Cerebellar nuclear complex (tissue), 1 donor: ENCODE results near the gene FBXO11.

ENCODE experiments used
- DNase-seq, 2 experiments: peaks; one replicate each; lab custom pipeline; 2025; lab: John Stamatoyannopoulos, UW

The FBXO11 gene

DNA sequence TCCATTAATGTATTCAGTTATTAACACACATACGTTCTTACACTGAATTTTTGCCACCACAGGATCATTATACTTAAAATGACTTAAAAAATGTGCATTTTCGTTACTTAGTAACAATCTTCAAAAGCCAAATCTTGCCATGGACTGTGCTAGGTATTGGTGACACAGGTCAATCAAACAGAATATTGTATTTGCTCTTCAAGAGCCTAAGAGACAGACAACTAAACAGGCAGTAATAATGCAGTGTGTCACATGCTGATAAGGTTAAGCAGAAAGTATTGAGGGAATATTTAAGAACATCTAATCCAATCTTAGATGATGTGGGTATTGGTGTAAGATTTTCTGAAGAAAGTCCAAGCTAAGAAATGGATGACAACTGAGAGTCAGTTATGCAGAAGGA is 56.9 kb downstream of the FBXO11 start:
- DNase-seq: no peak

DNA sequence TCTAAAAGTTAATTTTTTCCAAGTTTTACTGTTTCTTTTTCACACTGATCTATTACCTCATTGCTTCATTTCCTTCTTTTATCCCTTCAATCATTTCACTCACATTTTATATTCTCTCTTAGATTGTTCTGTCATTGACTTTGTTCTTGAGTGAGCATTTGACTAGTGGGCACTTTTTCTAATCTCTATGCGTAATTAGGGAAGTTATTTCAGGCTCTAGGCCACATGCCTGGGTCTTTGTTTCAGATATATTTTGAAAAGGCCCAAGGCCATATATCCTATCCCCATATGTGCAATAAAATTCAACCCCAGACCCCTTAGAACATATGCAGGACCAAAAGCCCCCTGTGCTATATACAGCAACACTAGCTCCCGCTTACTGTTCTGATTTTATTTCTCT is 62.1 kb downstream of the FBXO11 start:
- DNase-seq: no peak

DNA sequence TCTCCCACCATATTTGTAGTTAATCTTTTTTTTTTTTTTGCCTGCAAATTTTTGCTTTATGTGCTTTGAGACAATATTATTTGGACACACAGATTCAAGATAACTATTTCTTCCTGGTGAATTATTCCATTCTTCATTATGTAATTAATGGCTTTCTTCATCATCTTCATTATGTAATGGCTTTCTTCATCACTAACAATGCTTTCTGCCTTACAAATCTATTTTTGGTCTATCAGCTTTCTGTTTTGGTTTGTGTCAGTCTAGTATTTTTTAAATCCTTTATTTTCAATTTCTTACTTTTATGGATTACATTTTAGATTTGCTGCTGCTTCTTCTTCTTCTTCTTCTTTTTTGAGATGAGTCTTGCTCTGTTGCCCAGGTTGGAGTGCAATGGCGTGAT is 62.9 kb downstream of the FBXO11 start:
- DNase-seq: no peak

DNA sequence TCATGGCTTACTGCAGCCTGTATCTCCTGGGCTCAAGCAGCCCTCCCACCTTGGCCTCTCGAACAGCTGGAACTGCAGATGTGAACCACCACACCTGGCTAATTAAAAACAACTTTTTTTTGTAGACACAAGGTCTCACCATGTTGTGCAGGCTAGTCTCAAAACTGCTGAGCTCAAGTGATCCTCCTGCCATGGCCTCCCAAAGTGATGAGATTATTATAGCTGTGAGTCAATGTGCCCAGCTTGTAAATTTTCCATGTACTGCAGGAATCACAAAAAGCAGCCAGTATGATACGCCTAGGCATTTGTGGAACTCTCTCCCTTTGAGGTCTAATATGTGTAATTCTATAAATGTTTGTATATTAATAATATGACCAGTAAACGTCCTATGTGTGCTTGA is 63.5 kb downstream of the FBXO11 start:
- no peak for DNase-seq

DNA sequence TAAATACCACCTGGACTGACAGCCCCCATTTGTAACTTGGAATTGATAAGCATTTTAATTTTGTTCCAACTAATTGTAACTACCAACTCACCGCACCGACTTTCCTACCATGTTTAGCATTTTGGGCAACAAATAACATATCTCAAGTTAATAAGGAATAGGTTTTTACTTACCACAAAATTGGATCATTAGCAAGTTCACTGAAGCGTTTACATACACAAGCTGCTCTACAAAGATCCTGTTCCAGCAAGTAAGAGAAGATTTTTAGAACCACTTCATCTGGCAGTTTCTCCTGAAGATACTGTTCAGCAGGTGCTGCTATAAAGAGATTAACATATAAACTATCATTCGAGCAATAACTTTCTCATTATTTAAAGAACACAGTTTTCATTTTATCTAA is 67.6 kb downstream of the FBXO11 start:
- no peak for DNase-seq

DNA sequence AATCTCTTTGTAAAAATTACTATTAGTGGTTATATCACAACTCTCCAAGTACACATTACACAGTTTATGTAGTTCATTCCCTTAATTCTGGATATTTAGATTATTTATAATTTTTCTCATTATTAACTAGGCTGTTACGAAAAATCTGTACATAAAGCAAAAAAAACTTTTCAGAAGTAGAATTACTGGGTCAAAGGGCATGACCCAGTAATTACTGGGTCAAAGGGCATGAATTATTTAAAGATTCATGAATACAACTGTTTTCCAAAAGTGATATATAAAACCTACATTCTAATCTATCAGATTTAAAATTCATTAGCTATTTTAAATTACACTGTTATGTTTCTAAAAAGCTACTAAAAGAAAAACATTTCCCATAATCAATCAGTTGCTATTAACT is 68.0 kb downstream of the FBXO11 start:
- no peak for DNase-seq

DNA sequence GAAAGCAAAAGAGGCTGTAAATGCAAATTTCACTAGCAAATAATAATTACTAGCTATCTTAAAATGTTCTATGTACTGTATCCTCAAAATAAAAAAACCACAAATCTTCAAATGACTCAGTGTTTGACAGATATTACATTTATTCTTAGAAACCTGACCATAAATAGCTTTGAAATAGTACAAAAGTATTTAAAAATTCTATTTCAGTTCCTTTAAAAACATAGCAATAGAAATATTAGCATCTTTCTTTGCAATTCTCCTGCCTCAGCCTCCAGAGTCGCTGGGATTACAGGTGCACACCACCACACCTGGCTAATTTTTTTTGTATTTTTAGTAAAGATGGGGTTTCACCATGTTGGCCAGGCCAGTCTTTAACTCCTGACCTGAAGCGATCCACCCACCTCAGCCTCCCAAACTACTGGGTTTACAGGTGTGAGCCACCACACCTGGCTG is 72.8 kb downstream of the FBXO11 start:
- no peak for DNase-seq

DNA sequence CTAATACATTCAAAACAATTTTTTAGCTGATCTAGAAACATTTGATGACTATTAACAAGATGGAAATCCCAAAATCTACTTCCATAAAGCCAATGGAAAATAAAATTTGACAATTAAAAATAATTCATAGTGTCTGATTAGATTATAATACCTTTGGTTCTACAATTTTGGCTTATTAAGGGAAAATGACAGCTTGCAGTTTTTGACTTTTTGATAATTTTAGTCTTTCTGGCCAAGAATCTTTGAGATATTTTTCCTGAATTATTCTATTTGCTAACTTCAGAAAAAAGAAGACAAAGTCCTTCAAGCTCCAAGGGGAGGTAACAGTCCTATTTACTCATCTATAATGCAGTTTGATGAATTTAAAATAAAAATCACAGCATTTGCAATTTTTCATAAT is 83.8 kb downstream of the FBXO11 start:
- DNase-seq: no peak

DNA sequence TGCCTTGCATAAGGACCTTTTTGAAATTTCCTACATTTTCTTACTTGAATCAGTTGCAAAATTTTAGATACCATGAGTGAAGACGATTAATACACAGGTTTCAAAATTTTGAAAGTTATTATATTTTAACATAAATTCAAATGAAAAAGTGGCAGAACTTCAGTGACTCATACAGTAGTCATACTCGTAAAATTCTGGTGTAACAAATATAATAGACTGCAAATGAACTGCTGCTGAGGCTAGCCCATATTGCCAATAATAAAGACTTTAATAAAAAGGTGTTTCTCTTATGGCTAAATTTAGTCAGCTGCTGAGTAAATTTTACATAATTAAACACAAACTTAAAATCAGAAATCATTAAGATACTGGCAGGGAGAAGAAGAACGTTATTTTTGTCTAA is 86.5 kb downstream of the FBXO11 start:
- DNase-seq: no peak

DNA sequence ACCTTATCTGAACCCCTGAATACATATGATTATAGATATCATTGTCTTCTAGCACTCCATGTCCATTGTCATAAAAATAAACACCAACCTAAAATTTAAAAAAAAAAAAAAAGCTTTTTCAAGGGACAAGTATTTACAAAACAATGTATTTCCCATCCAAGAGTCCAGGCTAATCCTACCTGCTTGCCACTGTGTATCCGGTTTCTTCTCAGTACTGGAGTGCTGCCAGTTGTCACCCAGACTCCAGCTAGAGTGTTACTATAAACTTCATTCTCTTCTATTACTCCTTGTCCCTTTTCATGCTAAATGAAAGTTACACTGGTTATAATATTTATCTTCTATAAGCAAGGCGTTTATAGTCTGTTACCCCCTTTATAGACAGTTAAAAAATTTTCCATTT is 87.5 kb downstream of the FBXO11 start:
- DNase-seq: no peak

DNA sequence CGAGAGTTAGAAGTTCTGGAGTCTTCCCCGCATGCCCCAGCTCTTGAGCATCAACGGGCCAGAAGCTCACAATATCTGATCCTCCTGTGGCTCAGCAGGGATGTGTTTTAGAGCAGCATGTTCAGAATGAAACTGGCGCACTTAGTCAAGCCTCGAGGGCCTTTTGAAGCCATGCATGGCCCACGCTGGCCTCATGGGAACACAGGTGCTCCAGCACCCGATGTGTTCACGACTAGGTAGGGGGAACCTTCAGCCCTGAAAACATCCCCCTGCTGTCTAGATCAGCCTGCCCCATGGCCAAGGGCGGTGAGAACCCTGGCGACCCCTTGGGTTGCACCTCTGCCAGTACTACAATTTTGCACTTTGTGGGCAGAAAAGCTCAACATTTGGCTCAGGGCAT is 90.5 kb downstream of the FBXO11 start:
- DNase-seq: no peak

DNA sequence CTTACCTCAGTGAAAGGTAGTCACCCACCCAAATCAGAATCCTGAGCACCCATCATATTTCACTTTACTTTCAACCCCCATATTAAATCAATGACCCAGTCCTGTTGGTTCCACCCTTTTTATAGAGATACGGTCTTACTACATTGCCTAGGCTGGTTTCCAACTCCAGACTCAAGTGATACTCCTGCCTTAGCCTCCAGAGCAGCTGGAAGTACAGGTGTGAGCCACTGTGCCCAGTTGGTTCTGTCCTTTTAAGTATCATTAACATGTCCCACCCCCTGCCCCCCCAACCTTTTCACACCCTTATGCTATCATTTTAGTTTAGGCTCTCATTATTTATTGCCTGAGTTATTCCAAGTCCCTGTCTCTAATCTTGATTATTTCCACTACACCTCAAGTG is 94.6 kb downstream of the FBXO11 start:
- no peak for DNase-seq

DNA sequence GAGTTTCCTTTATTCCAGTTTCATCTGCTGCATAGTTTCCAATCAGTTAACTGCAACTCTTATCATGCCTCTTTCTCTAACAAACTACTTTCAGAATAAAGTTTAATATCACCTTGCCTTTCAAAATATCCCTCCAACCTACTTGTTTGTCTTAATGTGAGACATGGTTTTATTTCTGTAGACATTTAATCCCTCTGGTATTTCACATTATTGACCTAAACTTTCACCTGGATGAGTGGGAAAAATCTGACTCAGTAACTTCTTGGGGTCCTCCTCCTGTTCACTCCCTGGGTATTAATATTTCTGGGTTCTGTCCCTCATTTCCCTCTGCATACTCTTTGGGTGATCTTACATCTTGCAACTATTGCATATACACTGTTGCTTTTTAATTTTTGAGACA is 95.4 kb downstream of the FBXO11 start:
- DNase-seq: no peak

DNA sequence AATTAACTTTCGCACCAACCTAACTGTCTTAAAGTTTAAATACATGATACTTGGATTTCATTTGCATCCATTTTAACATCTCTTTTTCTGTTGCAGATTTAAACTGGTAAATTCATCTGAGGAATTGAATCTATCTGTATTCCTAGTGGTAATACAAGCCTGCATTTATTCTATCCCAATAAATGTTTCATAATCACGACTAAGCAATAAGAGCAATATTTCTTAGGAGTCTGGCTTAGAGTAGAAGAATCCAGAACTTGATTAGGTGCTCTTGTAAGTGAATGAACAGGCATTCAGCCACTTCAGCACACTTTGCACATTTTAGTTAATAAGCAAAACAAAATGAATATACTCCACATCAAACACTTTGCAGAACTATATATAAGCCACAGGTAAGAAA is 96.4 kb downstream of the FBXO11 start:
- no peak for DNase-seq

DNA sequence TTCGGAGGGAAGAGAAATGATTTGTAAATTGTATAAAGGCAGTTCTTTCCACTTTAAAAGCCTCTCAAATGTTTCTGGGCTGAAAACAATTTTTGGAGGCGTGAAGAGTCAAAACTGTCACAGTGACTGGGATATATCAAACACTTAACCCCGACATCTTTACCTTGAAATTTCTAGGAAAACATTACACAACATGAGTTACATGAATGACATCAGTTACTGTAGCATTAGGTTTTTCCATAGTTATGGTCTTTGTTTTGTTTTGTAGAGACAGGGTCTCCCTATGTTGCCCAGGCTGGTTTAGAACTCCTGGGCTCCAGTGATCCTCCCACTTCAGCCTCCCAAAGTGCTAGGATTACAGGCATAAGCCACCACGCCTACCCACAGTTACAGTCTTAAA is 97.7 kb downstream of the FBXO11 start:
- DNase-seq: no peak

DNA sequence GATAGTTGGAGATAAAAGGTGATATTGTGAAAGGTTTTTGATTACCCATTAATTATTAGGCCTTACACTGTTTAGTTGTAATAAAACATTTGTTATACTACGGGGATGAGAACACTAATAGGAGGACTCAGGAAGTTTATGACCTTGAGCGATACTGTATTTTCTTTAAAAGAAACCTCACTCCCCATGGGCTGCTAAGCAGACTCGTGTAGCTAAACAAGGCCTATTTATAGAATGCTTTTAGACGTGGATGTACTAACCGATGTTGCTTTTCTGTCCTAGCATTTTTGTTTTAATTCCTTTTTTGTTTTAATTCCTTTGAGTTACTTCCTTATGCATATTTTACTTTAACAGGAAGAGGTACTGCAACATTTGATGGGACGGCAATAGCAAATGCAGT is 100.4 kb downstream of the FBXO11 start:
- no peak for DNase-seq

DNA sequence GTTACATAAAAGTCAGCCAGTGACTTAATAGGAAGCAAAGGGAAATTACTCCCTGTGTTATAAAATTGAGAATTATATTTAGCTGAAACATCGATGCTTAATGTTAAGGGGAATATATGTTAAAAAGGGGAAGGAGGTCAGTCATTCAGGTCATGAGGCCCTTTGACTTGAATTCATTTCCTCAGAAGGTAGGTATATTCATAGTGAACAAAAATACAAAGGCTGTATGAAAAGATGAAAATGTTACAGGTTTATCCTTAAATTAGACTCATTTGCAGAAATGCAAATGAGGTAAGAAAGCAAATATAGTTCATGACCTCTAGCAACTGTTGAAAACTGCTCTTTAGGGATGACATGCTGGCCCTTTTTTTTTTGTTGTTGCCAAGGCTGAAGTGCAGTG is 102.5 kb downstream of the FBXO11 start:
- no peak for DNase-seq

DNA sequence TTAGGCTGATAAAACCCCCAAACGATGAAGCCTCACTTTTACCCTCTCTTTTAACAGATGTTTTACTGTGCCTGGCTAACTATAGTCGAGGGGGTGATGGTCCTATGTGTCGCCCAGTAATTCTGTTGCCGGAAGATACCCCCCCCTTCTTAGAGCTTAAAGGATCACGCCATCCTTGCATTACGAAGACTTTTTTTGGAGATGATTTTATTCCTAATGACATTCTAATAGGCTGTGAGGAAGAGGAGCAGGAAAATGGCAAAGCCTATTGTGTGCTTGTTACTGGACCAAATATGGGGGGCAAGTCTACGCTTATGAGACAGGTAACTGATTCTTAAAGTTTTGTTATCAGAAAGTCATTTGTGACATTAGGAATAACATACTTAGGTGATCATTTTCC is 102.9 kb downstream of the FBXO11 start:
- no peak for DNase-seq

DNA sequence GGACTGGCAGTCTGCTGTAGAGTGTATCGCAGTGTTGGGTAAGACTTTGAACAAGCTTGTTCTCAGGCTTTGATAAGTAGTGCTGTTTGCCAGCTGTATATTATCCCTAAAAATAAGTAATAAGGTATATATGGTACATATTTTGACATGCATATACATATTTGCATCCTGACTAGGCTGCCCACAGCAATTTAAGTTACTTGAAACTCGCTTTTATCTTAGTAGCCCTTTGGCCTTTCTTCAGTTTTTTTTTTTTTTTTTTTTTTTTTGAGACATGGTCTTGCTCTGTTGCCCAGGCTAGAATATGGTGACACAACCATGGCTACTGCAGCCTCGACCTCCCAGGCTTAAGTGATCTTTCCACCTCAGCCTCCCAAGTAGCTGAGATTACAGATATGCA is 105.2 kb downstream of the FBXO11 start:
- no peak for DNase-seq

DNA sequence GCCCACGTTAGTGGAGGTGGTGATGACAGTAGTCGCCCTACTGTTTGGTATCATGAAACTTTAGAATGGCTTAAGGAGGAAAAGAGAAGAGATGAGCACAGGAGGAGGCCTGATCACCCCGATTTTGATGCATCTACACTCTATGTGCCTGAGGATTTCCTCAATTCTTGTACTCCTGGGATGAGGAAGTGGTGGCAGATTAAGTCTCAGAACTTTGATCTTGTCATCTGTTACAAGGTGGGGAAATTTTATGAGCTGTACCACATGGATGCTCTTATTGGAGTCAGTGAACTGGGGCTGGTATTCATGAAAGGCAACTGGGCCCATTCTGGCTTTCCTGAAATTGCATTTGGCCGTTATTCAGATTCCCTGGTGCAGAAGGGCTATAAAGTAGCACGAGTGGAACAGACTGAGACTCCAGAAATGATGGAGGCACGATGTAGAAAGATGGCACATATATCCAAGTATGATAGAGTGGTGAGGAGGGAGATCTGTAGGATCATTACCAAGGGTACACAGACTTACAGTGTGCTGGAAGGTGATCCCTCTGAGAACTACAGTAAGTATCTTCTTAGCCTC is 107.2 kb downstream of the FBXO11 start:
- no peak for DNase-seq

DNA sequence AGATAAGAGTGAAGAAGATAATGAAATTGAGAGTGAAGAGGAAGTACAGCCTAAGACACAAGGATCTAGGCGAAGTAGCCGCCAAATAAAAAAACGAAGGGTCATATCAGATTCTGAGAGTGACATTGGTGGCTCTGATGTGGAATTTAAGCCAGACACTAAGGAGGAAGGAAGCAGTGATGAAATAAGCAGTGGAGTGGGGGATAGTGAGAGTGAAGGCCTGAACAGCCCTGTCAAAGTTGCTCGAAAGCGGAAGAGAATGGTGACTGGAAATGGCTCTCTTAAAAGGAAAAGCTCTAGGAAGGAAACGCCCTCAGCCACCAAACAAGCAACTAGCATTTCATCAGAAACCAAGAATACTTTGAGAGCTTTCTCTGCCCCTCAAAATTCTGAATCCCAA is 107.7 kb downstream of the FBXO11 start:
- DNase-seq: no peak

DNA sequence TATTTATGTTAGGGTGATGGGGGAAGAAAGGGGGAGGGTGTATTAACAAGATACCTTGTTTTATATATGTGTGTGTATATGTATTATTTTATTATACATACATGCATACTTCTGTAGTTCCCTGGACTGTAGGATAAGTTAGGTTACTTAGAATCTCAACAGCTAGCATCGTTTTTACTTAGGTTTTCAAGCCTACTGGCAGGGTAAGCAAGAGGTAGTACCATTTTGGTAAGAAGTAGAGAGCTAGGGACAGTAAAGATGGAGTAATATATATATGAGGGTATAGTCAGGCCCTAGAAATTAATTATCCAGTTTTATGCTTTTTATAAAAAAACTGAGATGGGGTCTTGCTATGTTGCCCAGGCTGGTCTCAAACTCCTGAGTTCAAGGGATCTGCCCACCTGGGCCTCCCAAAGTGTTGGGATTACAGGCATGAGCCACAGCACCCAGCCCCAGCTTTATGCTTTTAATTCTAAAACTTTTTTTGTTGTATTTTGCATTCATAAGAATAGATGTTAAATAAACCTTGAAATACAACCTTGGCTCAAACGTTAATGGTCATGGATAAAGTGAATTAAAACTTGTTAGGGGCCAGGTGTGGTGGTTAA is 110.1 kb downstream of the FBXO11 start:
- DNase-seq: no peak

DNA sequence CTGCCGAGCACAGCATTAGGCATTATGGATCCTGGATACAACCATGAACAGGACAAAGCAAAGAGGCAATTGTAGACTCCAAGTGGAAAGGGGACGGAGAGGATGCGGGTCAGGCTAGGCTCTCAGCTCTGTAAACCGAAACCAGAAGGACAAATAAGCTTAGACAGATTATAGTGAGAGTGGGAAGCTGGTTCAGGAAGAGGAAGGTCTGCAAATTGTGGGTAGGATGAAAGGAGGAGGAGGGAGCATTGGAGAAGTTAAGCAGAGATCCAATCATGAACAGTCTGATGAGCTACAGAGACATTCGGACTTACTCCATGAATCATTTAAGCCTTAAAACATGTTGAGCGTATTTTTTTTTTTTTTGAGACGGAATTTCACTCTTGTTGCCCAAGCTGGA is 120.3 kb downstream of the FBXO11 start:
- DNase-seq: no peak

DNA sequence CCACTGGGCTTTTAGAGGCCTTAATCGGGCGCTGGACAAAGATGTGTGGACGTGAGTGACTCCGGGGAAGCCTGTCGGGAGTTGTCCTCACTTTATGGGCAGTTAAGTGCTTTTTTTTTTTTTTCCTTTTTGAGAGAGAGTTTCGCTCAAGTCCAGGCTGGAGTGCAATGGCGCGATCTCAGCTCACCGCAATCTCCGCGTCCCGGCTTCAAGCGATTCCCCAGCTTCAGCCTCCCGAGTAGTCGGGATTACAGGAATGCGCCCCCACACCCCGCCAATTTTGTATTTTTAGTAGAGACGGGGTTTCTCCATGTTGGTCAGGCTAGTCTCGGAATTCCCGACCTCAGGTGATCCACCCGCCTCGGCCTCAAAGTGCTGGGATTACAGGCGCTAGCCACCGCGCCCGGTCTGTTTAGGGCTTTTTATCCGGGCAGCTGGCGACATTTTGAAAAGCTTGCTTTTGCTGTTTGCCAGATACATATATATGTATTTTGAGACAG is 121.9 kb downstream of the FBXO11 start:
- DNase-seq: no peak
